Stimulated activated CD4-positive, alpha-beta T cell treated with anti-CD3 and anti-CD28 coated beads, Interleukin-12 subunit alpha, Interleukin-12 subunit beta, amount 100 ng/mL, for 48 hours (primary cell): ENCODE measurements around the gene CHD6.

Experiments used
- DNase-seq, 3 donors: peaks; one replicate each; pipeline ENCODE4 v3.0.0-alpha.2; 2020; ENCODE audit warnings: low read depth in 2 of 3, low spot score in 1 of 3

Gene CHD6

DNA sequence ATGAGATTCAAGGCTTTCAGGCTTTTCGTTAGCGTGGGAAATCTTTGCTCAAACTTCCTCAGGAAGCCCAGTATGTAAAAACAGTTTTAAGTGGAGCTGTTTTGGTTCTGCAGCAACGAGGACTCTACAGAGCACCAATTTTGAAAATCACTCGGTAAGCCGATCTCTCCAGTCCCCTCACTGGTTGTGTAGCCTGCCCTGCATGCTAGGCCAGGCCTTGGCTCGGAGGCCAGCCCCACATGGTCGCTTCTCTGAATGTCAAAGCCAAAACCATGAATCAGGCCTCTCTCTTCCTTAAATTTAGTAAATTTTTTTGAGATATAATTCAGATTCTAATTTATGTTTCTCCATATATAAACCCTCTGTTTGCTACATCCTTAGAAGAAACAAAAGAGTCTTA lies 108.0 kb downstream of the CHD6 start:
- no peak for DNase-seq

DNA sequence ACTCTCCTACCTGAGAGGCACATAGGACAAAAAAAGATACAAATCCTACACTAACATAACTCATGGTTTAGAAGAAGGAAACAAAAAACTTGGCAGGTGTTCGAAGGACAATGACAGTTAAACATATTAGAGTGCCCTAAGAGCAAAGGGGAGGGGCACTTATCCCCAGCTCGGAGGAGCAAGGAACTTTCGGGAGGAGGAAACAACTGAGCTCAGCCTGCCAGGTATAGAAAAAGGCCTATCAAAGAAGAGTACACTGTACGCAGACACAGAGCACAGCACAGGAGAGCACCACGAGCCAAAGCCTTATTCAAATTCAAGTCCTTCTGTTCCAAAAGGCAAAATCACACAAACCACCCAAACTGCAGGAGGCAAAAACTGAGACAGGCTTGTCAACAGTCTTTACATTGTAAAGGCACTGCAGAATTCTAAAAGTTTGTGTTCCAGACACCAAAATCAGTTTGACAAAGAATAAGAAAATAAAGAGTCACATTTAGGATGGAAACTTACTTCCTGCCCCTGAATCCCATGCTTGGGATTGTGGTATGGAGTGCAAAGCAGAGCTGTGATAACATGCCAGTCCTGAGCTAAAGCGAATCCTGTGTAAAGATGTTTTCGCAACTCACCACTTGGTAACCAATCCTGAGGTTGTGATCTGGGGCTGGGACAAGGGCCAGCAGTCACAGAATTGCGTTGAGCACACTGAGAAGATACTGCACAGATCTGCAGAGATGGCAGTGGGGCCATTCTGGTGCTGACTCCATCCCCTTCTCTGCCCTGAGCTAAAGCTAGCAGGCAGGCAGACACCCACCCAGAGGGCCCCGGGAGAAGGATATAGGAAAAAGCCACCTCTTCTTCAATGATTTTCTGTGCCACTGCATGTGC lies 108.6 kb downstream of the CHD6 start:
- DNase-seq, result no peak

DNA sequence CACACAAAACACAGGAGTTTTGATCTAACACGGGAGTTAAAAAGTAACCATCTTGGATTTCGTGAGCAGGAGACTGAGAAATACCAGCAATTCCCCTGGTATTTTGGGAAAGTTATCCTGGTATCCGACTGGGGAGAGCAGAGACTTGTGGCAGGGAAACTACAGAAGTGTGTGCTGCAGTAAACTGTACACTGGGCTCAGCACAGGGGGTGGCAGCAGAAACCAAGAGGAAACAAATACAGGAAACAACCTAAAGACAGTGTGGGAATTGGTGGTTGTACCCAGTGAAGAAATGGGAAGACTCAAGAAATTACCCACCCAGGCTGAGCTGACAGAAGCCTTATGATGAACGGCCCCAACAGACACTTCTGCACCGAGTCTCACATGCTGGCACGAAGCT lies 109.8 kb downstream of the CHD6 start:
- DNase-seq, result no peak

DNA sequence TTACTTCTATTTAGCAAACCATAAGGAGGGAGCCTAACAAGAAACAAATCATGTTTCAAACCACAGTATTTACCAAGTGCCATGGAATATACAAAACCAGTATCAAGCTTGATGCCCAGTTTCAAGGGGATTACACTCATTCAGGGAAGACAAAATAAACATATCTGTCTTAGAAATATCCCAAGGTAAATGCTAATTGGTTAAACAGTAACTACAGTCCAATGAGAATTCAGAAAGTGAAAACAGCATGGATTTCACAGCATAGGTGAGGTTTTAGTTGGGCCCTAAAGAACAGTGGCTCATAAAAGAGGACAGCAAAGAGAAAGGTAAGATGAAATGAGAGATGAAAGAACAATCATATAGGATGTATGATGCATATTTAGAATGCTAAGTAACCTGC lies 110.3 kb downstream of the CHD6 start:
- DNase-seq, result no peak

DNA sequence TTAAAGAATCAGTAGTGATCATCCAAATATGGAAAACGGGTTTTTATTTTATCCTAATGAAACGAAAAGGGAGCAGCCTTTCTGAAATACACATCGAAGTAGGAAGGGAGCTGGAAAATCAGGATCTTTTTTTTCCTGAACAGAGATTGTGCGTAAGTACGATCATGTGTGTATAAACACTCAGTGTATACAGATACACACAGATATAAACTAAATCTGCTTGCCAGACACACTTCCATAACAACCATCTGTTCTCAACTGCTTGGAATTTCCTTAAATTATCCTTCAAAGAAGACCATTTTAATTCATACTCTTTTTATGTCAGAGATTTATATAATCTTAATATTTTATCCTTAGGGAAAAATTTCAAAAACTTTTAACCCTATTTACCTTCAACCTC lies 110.7 kb downstream of the CHD6 start:
- DNase-seq, result no peak

DNA sequence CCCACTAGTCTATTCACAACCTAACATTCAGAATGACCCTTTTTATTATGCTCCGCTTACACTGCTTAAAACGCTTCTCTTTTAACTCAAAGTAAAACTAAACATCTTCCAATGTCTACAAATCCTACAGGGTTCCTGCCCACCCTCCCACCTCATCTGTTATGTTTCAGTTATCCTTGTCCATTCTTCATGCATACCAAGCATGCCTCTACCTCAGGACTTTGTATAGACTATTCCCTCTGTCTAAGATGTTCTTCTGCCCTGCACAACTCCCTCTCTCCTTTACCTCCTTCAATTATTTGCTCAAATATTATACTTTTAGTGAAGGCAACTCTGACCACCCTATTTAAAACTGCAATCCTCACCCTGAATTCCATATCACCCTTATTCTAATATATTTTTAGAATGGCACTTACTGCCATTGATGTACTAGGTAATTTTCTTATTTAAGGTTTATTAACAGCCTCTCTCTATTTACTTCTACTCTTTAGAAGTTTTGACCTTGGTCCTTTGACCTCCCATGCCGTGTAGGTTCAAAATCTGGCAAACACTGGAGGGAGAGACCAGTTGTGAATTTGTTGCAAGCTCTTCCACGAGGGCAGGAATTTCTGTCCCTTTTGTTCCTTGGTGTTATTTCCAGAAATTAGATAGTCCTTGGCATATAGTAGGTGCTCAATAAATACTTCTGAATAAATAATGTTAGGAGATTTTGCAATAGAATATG lies 111.8 kb downstream of the CHD6 start:
- DNase-seq, result no peak

DNA sequence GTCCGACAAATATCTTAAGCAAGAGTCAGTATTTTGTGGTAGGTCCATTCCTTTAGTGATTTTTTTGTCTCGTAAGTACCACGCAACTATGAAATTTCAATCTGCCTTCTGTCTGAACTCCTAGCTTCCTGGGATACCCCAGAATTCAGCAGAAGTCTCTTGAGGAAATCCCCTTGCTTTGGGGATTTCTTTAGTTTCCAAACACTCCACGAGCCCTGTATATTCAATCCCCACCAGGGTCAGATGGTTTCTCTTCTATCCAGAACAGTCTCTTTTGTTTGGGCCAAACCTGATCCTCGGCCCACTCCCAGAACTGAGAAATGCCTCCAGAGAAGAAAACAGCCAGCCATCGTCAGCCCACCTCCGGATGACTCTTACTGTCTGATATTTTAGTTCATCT lies 113.0 kb downstream of the CHD6 start:
- no peak for DNase-seq

DNA sequence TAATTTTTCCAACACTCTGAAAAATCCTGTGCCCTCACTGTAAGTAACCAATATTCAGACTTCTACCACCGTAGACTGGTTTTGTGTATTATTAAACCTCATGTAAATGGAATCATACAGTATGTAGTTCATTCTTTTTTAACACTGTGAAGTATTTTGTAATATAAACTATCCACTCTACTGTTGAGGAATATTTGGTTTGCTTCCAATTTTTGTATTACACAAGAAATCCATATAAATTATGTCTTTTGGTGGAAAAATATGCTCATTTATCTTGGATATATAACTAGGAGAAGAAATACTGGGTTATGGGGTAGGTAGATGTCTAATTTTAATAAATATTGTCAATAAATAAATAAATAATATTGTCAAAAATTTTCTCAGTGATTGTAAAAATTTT lies 116.8 kb downstream of the CHD6 start:
- DNase-seq, result no peak

DNA sequence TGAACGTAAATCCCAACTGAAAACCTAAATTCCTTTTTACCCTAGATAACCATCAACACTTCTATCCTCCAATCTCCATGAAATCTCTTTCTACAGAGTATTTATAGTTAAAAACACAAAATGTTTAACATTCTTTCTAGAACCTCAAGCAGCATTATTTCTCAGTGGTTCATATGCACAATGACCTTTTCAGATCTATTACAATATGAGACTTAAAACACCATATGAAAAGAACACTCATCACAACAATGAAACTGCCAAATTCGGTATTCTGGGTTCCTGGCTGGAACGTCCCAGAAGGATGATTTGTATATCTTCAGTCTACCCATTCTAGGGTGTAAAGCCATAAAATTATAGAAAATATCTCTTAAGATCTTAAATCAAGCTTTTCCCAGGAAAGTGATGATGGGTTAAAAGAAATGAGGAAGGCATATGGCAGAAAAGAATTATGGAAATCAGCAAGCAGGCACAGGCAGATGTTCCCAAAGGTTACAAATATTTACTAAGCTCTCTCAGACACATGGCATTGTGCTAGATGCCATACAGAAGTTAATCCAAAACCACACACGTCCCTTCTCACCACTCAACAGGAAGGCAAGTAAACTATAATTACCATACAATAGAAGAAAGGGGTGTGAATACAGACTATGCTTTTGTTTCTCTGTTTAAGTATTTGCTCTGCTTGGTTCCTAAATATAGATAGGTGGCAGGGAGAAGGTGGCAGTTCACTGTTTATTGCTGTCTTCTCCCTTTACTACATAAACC lies 118.0 kb downstream of the CHD6 start:
- no peak for DNase-seq

DNA sequence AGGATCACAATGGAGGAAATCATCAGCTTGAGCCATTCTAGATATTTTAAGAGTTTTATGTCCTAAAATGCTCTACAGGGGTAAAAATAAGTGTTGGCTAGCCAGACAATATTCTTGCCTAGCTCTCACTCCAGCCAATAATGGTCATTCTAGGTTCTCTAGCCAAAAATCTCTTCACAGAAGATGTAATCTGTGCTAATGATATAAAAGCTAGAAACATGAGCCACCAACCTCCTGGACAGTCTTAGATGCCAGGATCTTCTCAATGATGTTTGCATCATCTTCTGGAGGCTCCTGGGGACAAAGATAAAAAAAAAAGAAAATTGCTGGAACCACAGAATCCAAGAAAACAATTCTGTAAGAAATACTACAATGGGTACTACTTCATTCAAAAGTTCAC lies 119.1 kb downstream of the CHD6 start:
- DNase-seq, result no peak

DNA sequence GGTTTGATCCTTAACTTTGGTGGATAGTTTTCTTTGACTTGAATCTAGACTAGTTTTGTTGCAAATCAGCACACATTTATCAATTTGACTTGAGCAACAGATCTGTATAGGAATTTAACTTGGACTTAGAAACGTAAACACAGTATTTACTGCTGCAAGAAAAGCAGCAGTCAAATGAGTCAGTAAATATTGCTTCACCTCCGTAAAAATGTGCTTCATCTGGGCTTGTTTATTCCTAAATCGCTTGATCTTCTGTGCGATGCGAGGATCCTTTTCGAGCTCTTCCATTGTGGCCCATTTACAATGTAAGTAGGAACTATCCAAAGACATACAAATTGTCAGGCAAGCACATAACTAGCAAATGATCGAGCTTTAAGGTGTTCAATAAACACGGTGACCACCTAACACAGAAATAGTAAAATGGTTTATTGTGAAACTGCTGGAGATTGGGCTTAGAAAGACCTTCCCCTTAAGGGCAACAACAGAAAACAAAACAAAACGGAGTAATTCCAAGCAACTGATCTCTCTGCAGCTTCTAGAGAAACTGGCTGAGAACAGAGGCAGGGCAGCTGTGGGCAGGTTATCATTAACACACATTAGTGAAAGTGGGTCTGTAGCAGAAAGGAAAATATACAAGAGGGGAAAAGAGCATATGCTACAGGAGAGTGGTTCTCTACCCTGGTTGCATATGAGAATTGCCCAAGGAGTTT lies 120.8 kb downstream of the CHD6 start:
- DNase-seq, result no peak

DNA sequence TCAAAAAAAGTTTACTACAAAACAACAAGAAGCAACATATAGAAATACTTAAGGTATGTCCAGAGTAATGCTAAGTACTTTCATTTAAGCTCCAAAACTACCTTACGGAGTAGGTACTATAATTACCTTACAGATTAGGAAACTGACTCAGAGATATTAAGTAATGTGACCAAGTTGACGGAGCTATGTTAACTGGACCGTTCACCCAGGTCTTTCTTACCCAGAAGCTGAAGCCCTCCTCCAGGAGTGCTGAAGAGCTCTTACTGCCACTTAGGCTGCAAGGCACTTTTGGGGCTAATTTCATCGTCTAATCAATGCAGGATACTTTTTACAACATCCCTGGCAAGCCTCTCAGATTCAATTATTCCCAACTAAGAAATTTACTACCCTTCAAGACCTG lies 123.7 kb downstream of the CHD6 start:
- DNase-seq, result no peak

DNA sequence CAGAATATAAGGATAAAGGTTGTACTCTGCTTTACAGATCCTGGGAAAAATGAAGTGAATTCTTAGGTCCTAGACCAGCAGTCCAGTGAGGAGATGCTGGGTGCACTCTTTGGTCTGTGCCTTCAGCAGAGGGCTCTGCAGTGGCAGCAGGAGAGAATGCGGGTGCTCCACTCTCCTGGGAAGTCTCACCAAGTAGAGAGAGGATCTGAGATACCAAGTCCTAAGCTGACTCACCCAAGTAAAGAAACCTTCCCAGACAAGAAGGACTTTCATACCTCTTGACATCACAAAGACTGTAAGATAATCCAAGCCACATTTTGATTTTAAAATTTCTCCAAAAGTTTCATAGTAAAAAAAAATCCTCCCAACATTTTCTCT lies 134.6 kb downstream of the CHD6 start:
- DNase-seq, result no peak

DNA sequence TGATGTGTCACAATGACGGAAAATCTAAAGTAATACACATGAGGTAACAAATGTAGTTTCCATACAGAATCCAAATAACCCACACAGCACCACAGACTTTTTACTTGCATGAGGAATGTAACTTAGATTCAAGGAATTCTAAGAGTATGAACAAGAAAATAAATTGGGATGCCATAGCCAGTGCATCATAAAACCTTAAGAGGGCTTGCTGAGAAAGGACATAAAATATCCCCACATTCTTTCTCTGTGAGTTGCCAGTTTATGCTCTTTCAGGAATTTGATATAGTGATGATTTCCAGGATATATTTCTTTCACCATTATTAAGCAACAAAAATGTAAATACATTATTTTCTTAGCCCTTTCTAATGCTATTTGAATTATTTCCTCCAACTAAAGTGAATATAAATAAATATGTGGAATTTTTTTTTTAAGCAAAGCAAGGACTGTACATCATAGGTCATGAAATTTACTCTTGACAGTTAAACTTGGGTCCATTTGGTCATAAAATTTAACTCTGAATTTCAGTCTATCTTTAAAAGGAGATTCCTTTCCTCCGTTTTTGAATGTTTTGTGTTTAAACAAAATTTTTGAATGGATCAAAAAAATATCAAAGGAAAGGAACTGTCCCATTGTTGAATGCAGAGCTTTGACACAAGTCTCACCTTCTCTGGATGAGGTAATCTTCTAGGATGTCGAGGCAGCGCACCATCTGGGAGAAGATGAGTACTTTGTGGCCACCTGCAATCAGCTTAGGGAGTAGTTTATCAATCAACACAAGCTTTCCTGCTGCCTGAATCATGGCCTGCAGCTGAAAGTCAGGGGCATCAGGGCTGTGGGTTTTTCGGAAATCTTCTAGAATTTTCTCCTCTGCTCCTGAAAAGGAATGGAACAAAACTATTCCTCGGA lies 135.3 kb downstream of the CHD6 start:
- no peak for DNase-seq

DNA sequence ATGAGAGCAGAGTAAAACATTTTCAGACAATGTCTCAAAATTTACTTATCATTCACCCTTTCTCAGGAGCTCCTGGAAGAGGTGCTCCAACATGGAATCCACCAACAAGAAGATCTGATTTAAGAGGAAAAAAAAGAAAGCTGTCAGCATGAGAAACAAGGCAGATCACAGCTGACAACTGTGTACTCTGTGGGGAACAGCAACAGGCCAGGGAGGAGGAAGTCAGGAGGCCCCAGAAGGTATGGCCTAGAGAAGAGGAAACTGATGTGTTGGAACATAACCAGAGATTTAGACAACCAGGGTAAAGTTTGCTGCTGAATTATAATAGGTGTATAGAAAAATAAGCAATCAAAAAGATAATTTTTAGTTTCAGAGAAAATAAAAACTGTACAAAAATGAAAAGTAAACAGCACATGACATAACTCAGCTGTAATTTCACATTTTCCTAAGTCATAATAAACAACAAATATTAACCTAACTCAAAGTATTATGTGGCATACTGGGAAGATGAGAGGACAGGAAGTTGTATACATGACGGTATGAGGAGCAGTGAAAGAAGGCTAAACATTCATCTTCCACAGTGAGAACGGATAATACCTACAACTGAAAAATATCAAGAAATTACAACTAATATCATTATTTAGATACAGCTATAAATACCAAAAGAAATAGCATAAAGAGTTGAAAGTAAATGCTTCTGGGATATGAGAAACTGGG lies 138.0 kb downstream of the CHD6 start:
- DNase-seq, result no peak

DNA sequence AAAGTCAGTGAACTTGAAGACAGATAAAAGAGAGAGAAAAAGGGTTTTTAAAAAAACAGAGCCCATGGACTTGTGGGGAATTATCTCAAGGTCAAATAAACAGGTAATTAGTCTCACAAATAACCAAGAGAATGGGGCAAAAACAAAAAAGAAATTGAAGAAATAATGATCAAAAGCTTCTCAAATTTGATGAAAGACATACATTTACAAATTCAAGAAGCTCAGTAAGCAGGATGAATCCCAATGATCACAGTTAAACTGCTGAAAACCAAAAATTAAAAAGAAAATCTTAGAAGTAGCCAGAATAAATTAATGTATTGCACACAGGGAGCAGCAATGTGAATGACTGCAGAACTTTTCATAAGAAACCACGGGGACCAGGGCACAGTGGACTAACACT lies 139.1 kb downstream of the CHD6 start:
- no peak for DNase-seq

DNA sequence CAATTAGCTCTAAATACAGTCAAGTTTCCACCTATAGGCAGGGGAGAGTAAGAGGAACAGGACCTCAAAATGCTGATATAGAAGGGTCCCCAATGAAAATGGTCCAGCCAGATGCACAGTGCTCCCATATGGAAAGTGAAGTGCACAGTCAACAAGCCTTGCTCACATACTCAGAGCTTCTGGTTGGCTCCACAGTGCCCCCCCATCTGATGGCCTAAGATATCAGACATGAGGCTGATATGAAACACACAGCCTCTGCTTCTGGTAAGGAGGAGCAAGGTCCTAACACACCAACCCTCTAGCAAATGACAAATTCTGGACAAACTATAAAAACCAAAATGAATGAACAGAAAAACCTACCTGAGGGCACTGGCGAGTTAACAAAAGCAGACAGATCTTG lies 140.2 kb downstream of the CHD6 start:
- DNase-seq, result no peak

DNA sequence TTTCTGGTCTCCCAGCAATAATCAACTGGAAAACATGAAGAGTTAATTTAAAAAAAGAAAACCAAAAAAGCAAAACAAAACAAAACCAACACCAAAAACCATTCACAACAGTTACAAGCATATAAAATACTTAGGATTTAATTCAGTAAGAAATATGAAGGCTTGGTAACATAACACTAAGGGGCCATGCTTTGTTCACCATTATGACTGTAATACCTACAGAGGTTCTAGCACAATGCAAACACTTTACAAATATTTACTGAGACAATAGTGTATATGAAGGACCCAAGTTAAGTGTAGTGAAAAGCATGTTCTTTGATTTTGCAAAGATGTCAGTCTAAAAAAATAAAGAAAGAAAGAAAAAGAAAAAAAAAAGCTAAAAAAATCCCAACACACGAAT lies 141.7 kb downstream of the CHD6 start:
- no peak for DNase-seq

DNA sequence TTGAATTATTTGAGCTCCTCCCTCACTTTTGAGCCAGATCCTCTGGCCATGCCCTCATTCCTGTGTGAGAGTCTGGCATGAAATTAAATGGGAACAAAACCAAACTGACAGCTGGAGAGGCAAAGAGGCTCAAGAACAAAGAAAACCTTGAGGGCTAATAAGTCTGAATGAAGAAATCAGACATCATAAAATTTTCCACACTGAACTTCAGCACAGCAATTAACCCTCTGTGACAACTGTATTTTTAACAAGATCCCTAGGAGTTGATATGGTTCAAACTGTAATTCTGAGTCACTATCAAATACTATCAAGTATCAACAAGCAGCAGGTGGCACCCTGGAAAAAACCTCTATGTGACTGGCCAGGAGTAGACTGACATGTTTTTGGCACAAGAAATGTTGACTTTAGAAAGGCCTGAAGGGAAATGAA lies 142.2 kb downstream of the CHD6 start:
- DNase-seq, result no peak

DNA sequence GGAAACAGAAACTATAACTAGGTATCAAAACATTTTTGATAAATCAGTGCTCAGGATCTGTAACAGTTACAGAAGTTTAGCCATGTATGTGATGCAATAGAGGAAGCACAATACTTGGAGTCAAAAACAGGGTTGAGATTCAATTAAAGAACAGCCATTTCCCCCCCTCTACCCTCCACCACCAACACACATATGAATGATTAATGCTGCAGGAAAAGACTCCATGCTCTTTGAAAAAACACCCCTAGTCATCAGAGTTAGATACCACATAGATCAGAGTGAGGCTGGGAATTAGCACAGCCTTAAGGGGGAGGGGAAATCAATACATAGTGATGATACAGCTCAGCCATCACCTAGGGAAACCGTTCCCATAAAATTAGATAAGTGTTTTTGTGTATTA lies 142.7 kb downstream of the CHD6 start:
- DNase-seq, result no peak
